GM12874 (cell line): ENCODE results near the gene VKORC1L1.

Experiments
- TF ChIP-seq, protein P1 (sequence below): IDR thresholded peaks from 2 replicates; pipeline ENCODE4 v1.5.1; 2011; ENCODE audit warnings: low read depth, mild to moderate bottlenecking, control low read depth, low read length, moderate library complexity; ENCODE audit not compliant: insufficient read depth

VKORC1L1 gene

DNA sequence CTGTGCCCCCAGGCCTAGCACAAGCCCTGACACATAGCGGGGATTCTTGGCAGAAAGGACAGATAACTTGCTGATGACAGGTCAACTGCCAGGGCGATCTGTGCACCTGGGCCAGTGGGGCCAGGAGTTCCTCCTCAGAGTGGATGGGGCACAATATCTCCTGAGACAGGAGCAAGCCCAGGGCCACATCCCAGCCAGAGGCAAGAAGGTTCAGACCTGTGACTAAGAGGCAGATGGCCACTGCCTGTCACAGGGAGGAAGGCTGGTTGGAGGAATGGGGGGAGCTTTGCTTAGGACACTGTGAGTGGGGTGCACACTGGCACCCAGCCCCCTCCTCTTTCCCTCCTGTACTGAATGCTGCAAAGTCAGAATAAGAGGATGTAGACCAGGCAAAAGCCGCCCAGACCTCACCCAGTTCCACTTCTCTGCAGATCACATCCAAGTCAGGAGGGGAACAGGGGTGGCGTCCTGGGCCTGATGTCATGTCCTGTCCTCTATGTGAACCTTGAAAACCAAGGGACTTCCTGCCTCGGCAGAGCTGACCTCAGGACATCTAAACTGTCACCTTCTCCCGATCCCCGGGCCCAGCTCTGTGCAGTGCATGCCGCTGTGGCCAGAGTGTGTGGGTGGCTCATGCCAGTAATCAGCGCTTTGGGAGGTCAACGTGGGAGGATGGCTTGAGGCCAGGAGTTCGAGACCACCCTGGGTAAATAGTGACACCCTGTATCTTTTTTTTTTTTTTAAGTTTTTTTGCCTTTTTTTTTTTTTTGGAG is 107.8 kb downstream of the VKORC1L1 start:
- TF ChIP-seq, protein P1, sequence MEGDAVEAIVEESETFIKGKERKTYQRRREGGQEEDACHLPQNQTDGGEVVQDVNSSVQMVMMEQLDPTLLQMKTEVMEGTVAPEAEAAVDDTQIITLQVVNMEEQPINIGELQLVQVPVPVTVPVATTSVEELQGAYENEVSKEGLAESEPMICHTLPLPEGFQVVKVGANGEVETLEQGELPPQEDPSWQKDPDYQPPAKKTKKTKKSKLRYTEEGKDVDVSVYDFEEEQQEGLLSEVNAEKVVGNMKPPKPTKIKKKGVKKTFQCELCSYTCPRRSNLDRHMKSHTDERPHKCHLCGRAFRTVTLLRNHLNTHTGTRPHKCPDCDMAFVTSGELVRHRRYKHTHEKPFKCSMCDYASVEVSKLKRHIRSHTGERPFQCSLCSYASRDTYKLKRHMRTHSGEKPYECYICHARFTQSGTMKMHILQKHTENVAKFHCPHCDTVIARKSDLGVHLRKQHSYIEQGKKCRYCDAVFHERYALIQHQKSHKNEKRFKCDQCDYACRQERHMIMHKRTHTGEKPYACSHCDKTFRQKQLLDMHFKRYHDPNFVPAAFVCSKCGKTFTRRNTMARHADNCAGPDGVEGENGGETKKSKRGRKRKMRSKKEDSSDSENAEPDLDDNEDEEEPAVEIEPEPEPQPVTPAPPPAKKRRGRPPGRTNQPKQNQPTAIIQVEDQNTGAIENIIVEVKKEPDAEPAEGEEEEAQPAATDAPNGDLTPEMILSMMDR, result no peak

DNA sequence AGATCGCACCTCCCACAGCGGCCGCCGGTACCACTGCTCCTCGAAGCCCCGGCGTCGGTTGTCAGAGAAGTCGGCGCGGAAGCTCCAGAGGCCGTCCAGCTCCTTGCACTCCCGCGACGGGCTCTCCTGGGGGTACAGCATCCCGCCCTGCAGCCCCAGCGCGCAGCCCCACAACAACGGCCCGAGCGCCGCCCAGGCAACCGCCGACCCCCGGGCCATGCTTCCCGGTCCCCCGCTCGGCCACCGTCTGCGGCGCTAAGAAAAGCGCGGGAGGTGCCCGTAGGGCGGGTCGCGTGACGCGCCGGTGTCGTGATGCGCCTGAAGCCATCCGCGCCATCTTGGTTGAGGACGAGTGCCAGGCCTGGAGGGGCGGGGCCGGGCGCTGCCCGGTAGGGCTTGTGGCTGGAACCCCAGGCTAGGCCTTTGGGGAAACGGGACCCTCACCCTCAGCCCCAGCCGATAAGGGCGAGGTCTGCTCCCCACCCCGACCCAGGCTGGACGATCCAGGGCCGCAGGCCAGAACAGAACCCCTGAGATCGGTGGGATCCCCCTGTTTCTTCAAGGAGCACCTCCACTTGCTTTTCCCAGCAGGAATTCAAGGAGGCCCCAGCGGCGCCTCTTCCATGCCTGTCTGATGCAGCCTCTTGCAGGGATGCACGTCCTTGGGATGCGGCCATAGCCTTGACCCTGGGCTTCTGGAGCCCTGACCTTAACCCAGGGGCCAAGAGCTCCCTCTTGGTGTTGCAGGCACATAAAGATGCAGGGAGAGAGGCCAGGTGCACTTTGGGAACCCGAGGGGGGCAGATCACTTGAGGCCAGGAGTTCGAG is 109.3 kb downstream of the VKORC1L1 start, which contains the start of gene GUSB:
Gene GUSB (minus strand): TSS at position 249 of the 828 bp plus-strand sequence. CDS start 30 bp downstream, at position 219.
- TF ChIP-seq, protein P1, result no peak

DNA sequence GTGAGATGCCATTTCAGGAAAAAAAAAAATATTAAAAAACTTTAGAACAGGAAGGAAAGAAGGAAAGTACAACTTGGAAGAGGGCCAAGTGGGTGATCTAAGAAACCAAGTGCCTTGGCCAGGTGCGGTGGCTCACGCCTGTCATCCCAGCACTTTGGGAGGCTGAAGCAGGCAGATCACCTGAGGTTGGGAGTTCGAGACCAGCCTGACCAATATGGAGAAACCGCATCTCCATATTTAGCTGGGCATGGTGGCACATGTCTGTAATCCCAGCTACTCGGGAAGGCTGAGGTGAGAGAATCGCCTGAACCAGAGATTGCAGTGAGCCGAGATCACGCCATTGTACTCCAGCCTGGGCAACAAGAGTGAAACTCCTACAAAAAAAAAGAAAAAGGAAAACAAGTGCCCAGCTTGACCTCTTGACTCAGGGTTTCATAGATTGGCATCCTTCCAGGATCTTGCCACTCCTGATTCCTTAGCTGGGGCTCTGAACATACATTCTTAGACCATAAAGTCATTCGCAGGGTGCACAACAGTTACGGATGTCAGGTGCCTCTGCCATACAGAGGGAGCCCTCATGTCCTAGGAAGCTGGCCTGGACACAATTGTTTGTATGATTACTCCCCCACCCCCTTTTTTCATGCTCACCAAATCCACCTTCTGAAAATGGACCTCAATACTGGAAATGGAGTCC is 111.2 kb downstream of the VKORC1L1 start:
- TF ChIP-seq, protein P1, result no peak

DNA sequence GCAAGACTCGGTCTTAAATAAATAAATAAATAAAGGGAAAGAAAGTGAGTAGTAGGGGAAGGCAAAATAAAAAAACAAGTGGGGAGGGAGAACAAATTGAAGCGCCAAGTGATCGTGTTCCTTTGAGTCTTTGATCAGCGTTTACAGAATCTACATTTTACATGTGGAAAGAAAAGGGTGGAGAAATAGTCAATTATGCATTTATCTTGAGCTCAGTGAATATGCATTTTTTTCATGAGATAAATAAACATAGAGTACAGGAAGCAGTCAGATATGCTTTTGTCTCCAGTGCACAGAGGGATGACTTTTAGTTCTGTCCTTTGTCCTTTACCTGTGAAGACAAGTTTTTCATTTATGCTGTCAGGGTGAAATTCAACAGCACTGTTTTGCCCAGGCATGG is 115.2 kb downstream of the VKORC1L1 start:
- TF ChIP-seq, protein P1, result no peak

DNA sequence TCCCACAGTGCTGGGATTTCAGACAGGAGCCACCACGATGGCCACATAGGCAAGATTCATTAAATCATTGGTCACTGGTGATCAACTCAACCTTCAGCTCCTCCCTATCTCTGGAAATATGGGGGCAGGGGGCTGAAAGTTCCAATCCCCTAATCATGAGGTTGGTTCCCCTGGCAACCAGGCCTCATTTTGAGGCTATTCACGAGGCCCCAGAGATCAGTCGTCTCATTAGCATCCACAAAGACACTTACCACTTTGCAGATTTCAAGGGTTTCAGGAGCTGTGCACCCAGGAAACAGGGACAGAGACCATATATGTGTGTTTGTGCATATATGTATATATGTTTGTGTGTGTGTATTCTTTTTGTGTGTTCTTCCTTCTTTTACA is 116.8 kb downstream of the VKORC1L1 start:
- TF ChIP-seq, protein P1, result no peak

DNA sequence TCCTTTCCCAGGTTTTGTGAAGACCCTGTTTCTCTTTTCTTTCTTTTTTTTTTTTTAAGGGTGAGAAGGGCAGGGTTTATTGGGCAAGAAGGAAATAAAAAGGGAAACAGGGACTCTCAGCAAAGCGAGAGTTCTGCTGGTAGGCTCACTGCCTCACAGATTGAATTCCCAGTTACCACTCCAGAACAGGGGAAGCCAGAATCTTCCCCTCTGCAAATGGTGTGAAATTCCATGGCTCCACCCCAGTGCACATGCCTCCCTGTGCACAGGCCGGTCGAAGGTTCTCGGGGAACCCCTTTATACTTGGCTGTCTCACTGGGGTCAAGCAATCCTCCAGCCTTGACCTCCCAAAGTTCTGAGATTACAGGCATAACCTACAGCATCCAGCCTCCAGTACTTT is 119.7 kb downstream of the VKORC1L1 start:
- TF ChIP-seq, protein P1, result no peak

DNA sequence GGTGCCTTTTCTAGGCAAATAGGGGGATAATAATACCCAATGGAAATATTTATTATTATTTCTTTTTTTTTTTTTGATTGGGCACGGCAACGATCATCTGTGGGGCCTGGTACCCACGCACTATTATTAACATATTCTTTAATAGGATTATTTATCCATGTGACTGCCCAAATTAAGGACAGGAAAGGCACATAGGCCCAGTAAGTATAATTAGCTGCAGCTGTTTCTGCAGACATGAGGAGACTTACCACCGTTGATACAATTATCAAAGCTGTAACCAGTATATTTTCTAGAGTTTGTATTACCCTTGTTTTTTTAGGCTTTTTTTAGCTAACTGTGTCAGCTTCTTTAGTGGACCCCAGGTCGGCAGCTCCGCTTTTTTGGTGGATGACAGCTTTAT is 134.4 kb downstream of the VKORC1L1 start:
- TF ChIP-seq, protein P1, result no peak
